HepG2 (cell line): Measurements from ENCODE around the gene RAP1GAP2. TPM values are rescaled to one million over a fixed set of nuclear protein-coding genes. Genes with fewer than 3 reads are reported as not detected.

Source experiments
- ARID4A ChIP-seq: sonication (generic); formaldehyde crosslinking; IDR thresholded peaks from 2 replicates; pipeline ENCODE4 v1.5.0; 2020; ENCODE audit warnings: mild to moderate bottlenecking, missing genetic modification reagents, borderline replicate concordance
- ATAD3A ChIP-seq: sonication (generic); formaldehyde crosslinking; IDR thresholded peaks from 2 replicates; pipeline ENCODE4 v1.4.0; 2020; ENCODE audit warnings: missing genetic modification reagents
- HMG20A ChIP-seq: IDR thresholded peaks from 2 replicates; pipeline ENCODE4 v1.6.1; 2016; ENCODE audit warnings: borderline replicate concordance
- KMT2A ChIP-seq: sonication (generic); formaldehyde crosslinking; IDR thresholded peaks from 2 replicates; pipeline ENCODE4 v1.4.0; 2020; ENCODE audit warnings: missing genetic modification reagents
- RBFOX2 ChIP-seq: fragments of 200-400 bp; formaldehyde crosslinking; IDR thresholded peaks from 2 replicates; pipeline ENCODE4 v1.6.1; 2017; ENCODE audit warnings: low read depth, mild to moderate bottlenecking, low read length
- SRSF1 ChIP-seq: fragments of 200-400 bp; formaldehyde crosslinking; optimal IDR thresholded peaks from 2 replicates; pipeline ENCODE3; 2017; ENCODE audit warnings: mild to moderate bottlenecking, low read depth, low read length, moderate library complexity
- ZNF782 ChIP-seq: sonication (generic); formaldehyde crosslinking; IDR thresholded peaks from 2 replicates; pipeline ENCODE4 v1.4.0; 2020; ENCODE audit warnings: missing genetic modification reagents, mild to moderate bottlenecking, borderline replicate concordance
- polyA plus RNA-seq, 8 experiments: library from polyadenylated mRNA; depleted of rRNA in 3 of 8; stranded (reverse) in 7 of 8; unstranded in 1 of 8; fragments of >200 nt; fragmentation: Illumina TruSeq in 4 of 8; extraction: Trizol in 4 of 8; gene quantifications; 2 replicates each; pipeline versions ENCODE4 v1.2.1 to v1.2.3, GENCODE V29; 2011 to 2016; ENCODE audit warnings: low read depth in 4 of 8, missing spikeins in 1 of 8, mixed read lengths in 1 of 8; ENCODE audit not compliant: insufficient read depth in 1 of 8
- total RNA-seq, 5 experiments: library from RNA; depleted of rRNA; stranded (reverse); fragments of >200 nt; fragmentation: Illumina TruSeq; extraction: Trizol; gene quantifications; 2 replicates each; pipeline ENCODE4 v1.2.3, GENCODE V29; 2016; ENCODE audit warnings: low read depth in 1 of 5
- TF ChIP-seq, protein P1 (sequence below): sonication (generic); formaldehyde crosslinking; IDR thresholded peaks from 2 replicates; pipeline ENCODE4 v1.4.0; 2020; ENCODE audit warnings: mild to moderate bottlenecking, missing genetic modification reagents
- TF ChIP-seq, protein P2 (sequence below): sonication (generic); formaldehyde crosslinking; IDR thresholded peaks from 2 replicates; pipeline ENCODE4 v1.4.0; 2020; ENCODE audit warnings: mild to moderate bottlenecking, missing genetic modification reagents
- TF ChIP-seq, protein P3 (sequence below): sonication (generic); formaldehyde crosslinking; IDR thresholded peaks from 2 replicates; pipeline ENCODE4 v1.5.0; 2020; ENCODE audit warnings: mild to moderate bottlenecking, low read depth, missing genetic modification reagents, borderline replicate concordance

RAP1GAP2 gene
- total and polyA plus RNA-seq, 2 of the 13 experiments (the other 11 are each of a cell fraction or from before 2014, with no cell fraction given) = 10.9 to 12.0 TPM

DNA sequence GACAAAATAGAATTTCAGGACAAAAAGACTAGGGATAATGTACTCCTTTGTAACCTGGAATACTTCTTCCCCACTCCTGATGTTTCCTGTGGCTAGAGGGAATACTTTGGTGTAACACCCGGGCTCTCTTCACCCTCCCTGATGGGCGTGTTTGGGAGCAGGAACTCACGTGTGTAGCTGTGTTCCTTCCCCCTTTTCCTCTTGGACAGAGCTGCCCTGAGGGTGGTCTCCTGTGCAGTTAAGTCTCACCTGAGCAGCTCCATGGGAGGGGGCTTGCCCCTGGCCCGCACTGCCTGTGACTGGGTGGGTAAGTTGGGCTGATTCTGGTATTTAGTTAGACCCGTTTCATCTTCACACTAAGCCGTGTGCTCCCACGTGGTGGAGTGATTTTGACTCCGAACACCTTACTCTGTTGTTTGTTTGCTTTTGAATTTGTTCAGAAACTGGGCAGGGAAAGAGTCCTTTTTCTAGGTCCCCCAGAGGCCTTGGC, 179.3 kb downstream of the RAP1GAP2 start (continued):
- TF ChIP-seq ARID4A (CRISPR knock-in tag) = peak; percentile 88
- TF ChIP-seq ATAD3A (CRISPR knock-in tag) = no peak
- TF ChIP-seq ZNF782 (CRISPR knock-in tag) = peak; percentile 66; the same call in 1 of the 2 replicates
- TF ChIP-seq, protein P1, sequence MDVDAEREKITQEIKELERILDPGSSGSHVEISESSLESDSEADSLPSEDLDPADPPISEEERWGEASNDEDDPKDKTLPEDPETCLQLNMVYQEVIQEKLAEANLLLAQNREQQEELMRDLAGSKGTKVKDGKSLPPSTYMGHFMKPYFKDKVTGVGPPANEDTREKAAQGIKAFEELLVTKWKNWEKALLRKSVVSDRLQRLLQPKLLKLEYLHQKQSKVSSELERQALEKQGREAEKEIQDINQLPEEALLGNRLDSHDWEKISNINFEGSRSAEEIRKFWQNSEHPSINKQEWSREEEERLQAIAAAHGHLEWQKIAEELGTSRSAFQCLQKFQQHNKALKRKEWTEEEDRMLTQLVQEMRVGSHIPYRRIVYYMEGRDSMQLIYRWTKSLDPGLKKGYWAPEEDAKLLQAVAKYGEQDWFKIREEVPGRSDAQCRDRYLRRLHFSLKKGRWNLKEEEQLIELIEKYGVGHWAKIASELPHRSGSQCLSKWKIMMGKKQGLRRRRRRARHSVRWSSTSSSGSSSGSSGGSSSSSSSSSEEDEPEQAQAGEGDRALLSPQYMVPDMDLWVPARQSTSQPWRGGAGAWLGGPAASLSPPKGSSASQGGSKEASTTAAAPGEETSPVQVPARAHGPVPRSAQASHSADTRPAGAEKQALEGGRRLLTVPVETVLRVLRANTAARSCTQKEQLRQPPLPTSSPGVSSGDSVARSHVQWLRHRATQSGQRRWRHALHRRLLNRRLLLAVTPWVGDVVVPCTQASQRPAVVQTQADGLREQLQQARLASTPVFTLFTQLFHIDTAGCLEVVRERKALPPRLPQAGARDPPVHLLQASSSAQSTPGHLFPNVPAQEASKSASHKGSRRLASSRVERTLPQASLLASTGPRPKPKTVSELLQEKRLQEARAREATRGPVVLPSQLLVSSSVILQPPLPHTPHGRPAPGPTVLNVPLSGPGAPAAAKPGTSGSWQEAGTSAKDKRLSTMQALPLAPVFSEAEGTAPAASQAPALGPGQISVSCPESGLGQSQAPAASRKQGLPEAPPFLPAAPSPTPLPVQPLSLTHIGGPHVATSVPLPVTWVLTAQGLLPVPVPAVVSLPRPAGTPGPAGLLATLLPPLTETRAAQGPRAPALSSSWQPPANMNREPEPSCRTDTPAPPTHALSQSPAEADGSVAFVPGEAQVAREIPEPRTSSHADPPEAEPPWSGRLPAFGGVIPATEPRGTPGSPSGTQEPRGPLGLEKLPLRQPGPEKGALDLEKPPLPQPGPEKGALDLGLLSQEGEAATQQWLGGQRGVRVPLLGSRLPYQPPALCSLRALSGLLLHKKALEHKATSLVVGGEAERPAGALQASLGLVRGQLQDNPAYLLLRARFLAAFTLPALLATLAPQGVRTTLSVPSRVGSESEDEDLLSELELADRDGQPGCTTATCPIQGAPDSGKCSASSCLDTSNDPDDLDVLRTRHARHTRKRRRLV = no peak
- TF ChIP-seq, protein P2, sequence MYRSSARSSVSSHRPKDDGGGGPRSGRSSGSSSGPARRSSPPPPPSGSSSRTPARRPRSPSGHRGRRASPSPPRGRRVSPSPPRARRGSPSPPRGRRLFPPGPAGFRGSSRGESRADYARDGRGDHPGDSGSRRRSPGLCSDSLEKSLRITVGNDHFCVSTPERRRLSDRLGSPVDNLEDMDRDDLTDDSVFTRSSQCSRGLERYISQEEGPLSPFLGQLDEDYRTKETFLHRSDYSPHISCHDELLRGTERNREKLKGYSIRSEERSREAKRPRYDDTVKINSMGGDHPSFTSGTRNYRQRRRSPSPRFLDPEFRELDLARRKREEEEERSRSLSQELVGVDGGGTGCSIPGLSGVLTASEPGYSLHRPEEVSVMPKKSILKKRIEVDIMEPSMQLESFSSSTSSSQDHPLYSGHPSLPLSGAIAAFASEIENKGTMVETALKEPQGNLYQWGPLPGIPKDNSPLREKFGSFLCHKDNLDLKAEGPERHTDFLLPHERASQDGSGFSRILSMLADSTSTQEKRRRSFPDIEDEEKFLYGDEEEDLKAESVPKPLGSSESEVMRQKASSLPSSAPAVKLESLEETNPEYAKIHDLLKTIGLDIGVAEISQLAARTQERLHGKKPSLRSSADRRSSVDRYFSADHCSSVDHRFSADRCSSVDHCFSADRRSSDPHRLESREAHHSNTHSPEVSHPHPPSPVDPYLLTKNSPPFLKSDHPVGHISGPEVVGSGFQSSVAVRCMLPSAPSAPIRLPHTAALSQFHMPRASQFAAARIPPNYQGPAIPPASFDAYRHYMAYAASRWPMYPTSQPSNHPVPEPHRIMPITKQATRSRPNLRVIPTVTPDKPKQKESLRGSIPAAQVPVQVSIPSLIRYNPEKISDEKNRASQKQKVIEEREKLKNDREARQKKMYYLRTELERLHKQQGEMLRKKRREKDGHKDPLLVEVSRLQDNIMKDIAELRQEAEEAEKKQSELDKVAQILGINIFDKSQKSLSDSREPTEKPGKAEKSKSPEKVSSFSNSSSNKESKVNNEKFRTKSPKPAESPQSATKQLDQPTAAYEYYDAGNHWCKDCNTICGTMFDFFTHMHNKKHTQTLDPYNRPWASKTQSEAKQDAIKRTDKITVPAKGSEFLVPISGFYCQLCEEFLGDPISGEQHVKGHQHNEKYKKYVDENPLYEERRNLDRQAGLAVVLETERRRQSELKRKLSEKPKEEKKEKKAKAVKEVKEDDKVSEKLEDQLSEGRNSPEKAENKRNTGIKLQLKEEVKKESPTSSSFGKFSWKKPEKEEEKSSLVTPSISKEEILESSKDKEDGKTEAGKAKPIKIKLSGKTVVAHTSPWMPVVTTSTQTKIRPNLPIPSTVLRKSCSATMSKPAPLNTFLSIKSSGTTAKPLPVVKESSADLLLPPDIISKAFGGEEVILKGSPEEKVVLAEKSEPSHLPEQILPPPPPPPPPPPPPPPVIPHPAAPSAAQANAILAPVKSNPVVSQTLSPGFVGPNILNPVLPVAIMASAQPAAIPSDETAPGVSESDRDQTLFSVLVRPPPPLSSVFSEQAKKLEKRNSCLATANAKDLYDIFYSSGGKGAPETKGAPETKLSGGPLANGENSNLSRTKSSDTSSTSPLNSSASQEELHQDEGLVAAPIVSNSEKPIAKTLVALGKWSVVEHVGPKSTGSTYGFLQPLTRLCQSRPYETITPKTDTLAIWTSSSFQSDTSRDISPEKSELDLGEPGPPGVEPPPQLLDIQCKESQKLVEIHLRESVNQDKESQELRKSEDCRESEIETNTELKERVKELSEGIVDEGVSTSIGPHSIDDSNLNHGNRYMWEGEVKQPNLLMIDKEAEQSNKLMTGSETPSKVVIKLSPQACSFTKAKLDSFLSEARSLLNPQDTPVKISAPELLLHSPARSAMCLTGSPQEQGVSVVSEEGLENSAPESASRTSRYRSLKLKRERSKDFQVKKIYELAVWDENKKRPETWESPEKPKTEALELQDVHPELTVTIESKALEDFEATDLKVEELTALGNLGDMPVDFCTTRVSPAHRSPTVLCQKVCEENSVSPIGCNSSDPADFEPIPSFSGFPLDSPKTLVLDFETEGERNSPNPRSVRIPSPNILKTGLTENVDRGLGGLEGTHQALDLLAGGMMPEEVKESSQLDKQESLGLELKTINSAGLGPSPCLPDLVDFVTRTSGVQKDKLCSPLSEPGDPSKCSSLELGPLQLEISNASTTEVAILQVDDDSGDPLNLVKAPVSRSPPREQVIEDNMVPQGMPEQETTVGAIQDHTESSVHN (CRISPR knock-in tag) = 0 out of 2 replicates have a peak, but pooled peaks have one; percentile 45
- peak; percentile 86 for TF ChIP-seq KMT2A (CRISPR knock-in tag)
- 0 out of 2 replicates have a peak, but pooled peaks have one; percentile 51 for TF ChIP-seq RBFOX2
- TF ChIP-seq, protein P3, sequence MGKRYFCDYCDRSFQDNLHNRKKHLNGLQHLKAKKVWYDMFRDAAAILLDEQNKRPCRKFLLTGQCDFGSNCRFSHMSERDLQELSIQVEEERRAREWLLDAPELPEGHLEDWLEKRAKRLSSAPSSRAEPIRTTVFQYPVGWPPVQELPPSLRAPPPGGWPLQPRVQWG (CRISPR knock-in tag) = no peak
- no peak for TF ChIP-seq SRSF1
- TF ChIP-seq HMG20A (CRISPR knock-in tag) = no peak; the same call in 1 of the 2 replicates
